Lung (tissue), 12 donors: ENCODE measurements around the gene PDK2. TPM values are rescaled to one million over a fixed set of nuclear protein-coding genes. Genes with fewer than 3 reads are reported as not detected.

ENCODE experiments used
- ATAC-seq: fragments of 200-7000 bp; cut with Tn5 transposase; one replicate; pipeline ENCODE4 v1.9.1; 2020; ENCODE audit warnings: moderate number of reproducible peaks; ENCODE audit not compliant: insufficient read depth, low FRiP score
- DNase-seq, 3 donors: peaks; one replicate each; pipeline ENCODE4 v3.0.0-alpha.2; 2013 to 2017
- H3K27ac ChIP-seq, 2 donors: one replicate each; pipeline ENCODE4 v1.5.1; 2013; ENCODE audit warnings: mild to moderate bottlenecking in 2 of 2, moderate library complexity in 2 of 2, control low read depth in 1 of 2, inconsistent platforms in 1 of 2, low read depth in 1 of 2, low read length in 1 of 2
- H3K27me3 ChIP-seq, 3 donors: one replicate each; pipeline ENCODE4 v1.5.1; 2013; ENCODE audit warnings: low read length in 2 of 3; ENCODE audit not compliant: control insufficient read depth in 3 of 3, insufficient read depth in 3 of 3
- H3K36me3 ChIP-seq, 4 donors: one replicate each; pipeline ENCODE4 v1.5.1; 2013; ENCODE audit warnings: low read length in 4 of 4, mild to moderate bottlenecking in 1 of 4, moderate library complexity in 1 of 4; ENCODE audit not compliant: control insufficient read depth in 4 of 4, insufficient read depth in 4 of 4
- H3K4me1 ChIP-seq, 5 donors: one replicate each; pipeline ENCODE4 v1.5.1; 2013; ENCODE audit warnings: low read length in 5 of 5, mild to moderate bottlenecking in 2 of 5, moderate library complexity in 1 of 5; ENCODE audit not compliant: control insufficient read depth in 5 of 5, insufficient read depth in 5 of 5
- H3K4me3 ChIP-seq: one replicate; pipeline ENCODE4 v1.5.1; 2013; ENCODE audit warnings: mild to moderate bottlenecking, control low read depth, moderate library complexity
- H3K9ac ChIP-seq, 2 donors: one replicate each; pipeline ENCODE4 v1.5.1; 2013; ENCODE audit warnings: low read length in 2 of 2, control low read depth in 1 of 2; ENCODE audit not compliant: insufficient read depth in 1 of 2
- H3K9me3 ChIP-seq, 4 donors: one replicate each; pipeline ENCODE4 v1.5.1; 2013; ENCODE audit warnings: low read length in 3 of 4, mild to moderate bottlenecking in 1 of 4, moderate library complexity in 1 of 4; ENCODE audit not compliant: control insufficient read depth in 4 of 4, insufficient read depth in 3 of 4
- CTCF ChIP-seq: IDR thresholded peaks from 2 replicates; pipeline ENCODE4 v1.5.1; 2012; ENCODE audit warnings: mild to moderate bottlenecking; ENCODE audit errors: control extremely low read depth, extremely low read depth
- WGBS, 2 donors: extraction: QIAGEN DNeasy Blood & Tissue Kit; methylation state at CpG; one replicate each; pipeline ENCODE4 v1.1.7; 2013; 5-methylcytosine and 5-hydroxymethylcytosine counted together
- polyA plus RNA-seq, 2 donors: library from polyadenylated mRNA; stranded (reverse); fragments of 200-250 nt; gene quantifications; one replicate each; pipeline ENCODE4 v1.2.1, GENCODE V29; 2013
- total RNA-seq, 2 donors: library from RNA; depleted of rRNA in 1 of 2; stranded (reverse); fragments of >200 nt in 1 of 2; gene quantifications; one replicate each; pipeline ENCODE4 v1.2.1, GENCODE V29; 2014 to 2021
- donor health status: control.
- donor health status: control.
- donor health status: Bipolar disorder and iron deficiency.
- donor health status: healthy.
- donor health status: DM: yes; HTN: yes; CAD: no.

The PDK2 gene
- total and polyA plus RNA-seq, 4 donors: 10.0 to 27.8 (median 19.4) TPM

DNA sequence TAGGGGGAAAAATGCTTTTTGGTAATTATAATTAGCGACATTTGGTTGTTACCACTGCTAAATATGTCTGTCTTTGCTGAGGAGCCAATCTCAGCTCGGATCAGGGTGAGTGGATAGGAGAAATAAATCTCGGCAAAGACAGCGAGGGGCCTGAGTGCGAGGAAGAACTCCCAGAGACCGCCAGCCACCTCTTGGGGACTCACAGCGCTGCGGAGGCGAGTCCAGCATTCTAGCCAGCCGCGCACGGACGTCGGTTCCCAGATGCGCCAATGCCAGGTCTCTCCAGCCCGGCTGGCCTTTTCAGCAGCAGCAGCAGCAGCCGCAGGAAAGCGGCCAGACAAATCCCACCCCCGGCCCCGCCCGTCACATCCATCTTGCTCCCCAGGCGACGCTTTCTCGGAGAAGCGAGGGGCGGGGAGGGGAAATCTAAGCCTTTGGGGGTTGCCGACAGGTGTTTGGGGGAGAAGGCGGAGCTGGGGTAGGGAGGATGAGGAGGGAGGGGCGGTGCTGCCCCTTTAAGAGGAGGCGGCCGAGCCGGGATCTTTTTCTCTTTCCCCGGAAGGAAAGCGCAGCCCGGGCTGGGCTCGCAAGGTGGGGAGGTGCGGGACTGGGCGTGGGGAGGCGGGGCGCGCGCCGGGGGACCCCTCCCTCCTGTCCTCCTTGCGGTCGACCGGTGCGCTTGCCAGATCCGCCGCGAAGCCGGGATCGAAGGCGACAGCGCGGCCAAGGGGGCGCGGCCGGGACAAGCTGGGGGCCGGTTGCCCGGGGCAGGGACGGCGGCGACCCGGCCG is 39.5 kb upstream of the PDK2 start, which contains the start of gene ITGA3:
TSS of gene ITGA3 (plus strand) at position 685 of the 791 bp plus-strand sequence. CDS start 330 bp downstream, outside the sequence.
- peak; percentile 74 to 82 (median 79) for DNase-seq
- 0% methylated on average over 38 to 65 of the region's 65 CpGs for WGBS, 2 donors
- H3K27ac ChIP-seq: peak within 1 kb of the TSS; percentile 94 to 96

GRCh38 chr17:50056217-50056960 is 38.8 kb upstream of the PDK2 start:
- WGBS, 2 donors: 1% methylated on average over 54 to 64 of the region's 64 CpGs
- peak overlapping the region; percentile 77 for H3K4me3 ChIP-seq
- H3K36me3 ChIP-seq: no peaks in the 10 kb centered on the region
- H3K27ac ChIP-seq: peak overlapping the region; percentile 94 to 96
- H3K9ac ChIP-seq: peak overlapping the region in 1 of 2 donors; percentile 34
- H3K9me3 ChIP-seq: no peaks in the 10 kb centered on the region
- ATAC-seq: no peak
- H3K4me1 ChIP-seq: peaks cover 14 to 83% (median 44%) of the 10 kb centered on the region in 5 donors
- peaks cover 0 to 6% (median 5%) of the 10 kb centered on the region in 3 donors for H3K27me3 ChIP-seq
- peak in 2 of 3 donors; percentile 63 to 67 for DNase-seq
- no peak for TF ChIP-seq CTCF

More for the DNA sequence above, 39.5 kb upstream of the PDK2 start, which contains the start of gene ITGA3:
- peak; percentile 63 for ATAC-seq
- Histone ChIP-seq H3K9me3 (no peaks in the 10 kb centered on the region), H3K27me3 (peaks cover 0 to 6% (median 5%) of the 10 kb centered on the region in 3 donors), H3K36me3 (no peaks in the 10 kb centered on the region), H3K4me1 (peaks cover 13 to 79% (median 44%) of the 10 kb centered on the region in 5 donors), H3K4me3 (peak within 1 kb of the TSS; percentile 77), H3K9ac (peak within 1 kb of the TSS in 1 of 2 donors; percentile 42)
- no peak for TF ChIP-seq CTCF

DNA sequence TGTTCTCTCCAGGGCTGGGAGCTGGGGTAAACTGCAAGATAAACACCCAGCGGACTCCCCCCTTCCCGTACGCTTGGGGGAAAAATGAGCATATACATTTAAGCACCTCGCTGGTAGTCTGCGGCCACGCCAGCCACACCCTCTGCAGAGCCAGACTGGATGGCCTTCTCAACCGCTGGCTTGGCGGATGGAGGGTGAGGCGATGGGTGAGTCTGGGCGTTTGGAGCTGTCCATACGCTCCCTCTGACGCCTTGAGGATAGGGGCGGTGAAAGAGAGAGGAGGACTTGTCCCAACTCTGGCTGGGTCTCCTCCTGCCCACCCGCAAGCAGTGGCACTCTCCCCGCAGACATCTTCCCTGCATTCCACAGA is 38.2 kb upstream of the PDK2 start:
- DNase-seq: peak; percentile 50 to 53 (median 51)
- Histone ChIP-seq H3K9ac (peak overlapping the region in 1 of 2 donors; percentile 34), H3K36me3 (no peaks in the 10 kb centered on the region), H3K4me1 (peaks cover 14 to 82% (median 41%) of the 10 kb centered on the region in 5 donors), H3K9me3 (no peaks in the 10 kb centered on the region), H3K27ac (peak overlapping the region; percentile 94 to 96), H3K4me3 (peak overlapping the region; percentile 77), H3K27me3 (peaks cover 0 to 6% (median 5%) of the 10 kb centered on the region in 3 donors)
- no peak for TF ChIP-seq CTCF
- 22 to 29% methylated on average over 15 of the region's 15 CpGs for WGBS, 2 donors
- ATAC-seq: no peak
